Astrocyte (in vitro differentiated cells and primary cell): ENCODE measurements around the gene TMEM204. TPM values are rescaled to one million over a fixed set of nuclear protein-coding genes. Genes with fewer than 3 reads are reported as not detected.

Source experiments
- DNase-seq: peaks from one replicate; pipeline ENCODE4 v3.0.0-alpha.2; 2010; ENCODE audit warnings: low read depth
- FAIRE-seq: peaks from 2 replicates; lab custom pipeline; 2011; peaks lifted over from hg19 to GRCh38; lab: Jason Lieb, UNC
- H2AFZ ChIP-seq: 2 replicates; pipeline ENCODE4 v1.6.0; 2012; ENCODE audit warnings: low read depth, low read length, inconsistent platforms
- H3K27ac ChIP-seq: 2 replicates; pipeline ENCODE4 v1.5.1; 2011; ENCODE audit warnings: low read depth, low read length, inconsistent platforms
- H3K27me3 ChIP-seq: 2 replicates; pipeline ENCODE4 v1.6.0; 2011; ENCODE audit warnings: low read length, inconsistent platforms; ENCODE audit not compliant: insufficient read depth
- H3K36me3 ChIP-seq: 2 replicates; pipeline ENCODE4 v1.5.1; 2011; ENCODE audit warnings: low read length, inconsistent platforms; ENCODE audit not compliant: insufficient read depth
- H3K4me1 ChIP-seq: 2 replicates; pipeline ENCODE4 v1.5.1; 2011; ENCODE audit warnings: low read length, inconsistent platforms; ENCODE audit not compliant: insufficient read depth
- H3K4me2 ChIP-seq: 2 replicates; pipeline ENCODE4 v1.6.0; 2012; ENCODE audit warnings: low read length, inconsistent platforms
- H3K4me3 ChIP-seq: 2 replicates; pipeline ENCODE4 v1.5.1; 2011; ENCODE audit warnings: low read depth, mild to moderate bottlenecking, low read length, inconsistent platforms; ENCODE audit not compliant: insufficient read depth
- H3K79me2 ChIP-seq: 2 replicates; pipeline ENCODE4 v1.6.0; 2012; ENCODE audit warnings: mild to moderate bottlenecking, low read length, inconsistent platforms; ENCODE audit not compliant: insufficient read depth
- H3K9ac ChIP-seq: 2 replicates; pipeline ENCODE4 v1.6.0; 2012; ENCODE audit warnings: mild to moderate bottlenecking, low read length, inconsistent platforms
- H3K9me3 ChIP-seq: 2 replicates; pipeline ENCODE4 v1.5.1; 2012; ENCODE audit warnings: low read depth, mild to moderate bottlenecking, low read length, inconsistent platforms; ENCODE audit not compliant: insufficient read depth
- H4K20me1 ChIP-seq: 2 replicates; pipeline ENCODE4 v1.6.0; 2012; ENCODE audit warnings: low read length, inconsistent platforms; ENCODE audit not compliant: insufficient read depth
- H3K27ac Mint-ChIP-seq: one replicate; pipeline ENCODE4 v1.8.0; 2021; ENCODE audit warnings: mild to moderate bottlenecking, mixed read lengths; ENCODE audit not compliant: unreplicated experiment
- H3K27me3 Mint-ChIP-seq: one replicate; pipeline ENCODE4 v1.8.0; 2021; ENCODE audit warnings: low read depth, mixed read lengths; ENCODE audit not compliant: unreplicated experiment
- H3K36me3 Mint-ChIP-seq: one replicate; pipeline ENCODE4 v1.8.0; 2021; ENCODE audit warnings: low read depth, mixed read lengths; ENCODE audit not compliant: unreplicated experiment
- H3K4me1 Mint-ChIP-seq: one replicate; pipeline ENCODE4 v1.8.0; 2021; ENCODE audit warnings: low read depth, mixed read lengths; ENCODE audit not compliant: unreplicated experiment
- H3K4me3 Mint-ChIP-seq: one replicate; pipeline ENCODE4 v1.8.0; 2021; ENCODE audit warnings: mild to moderate bottlenecking, moderate library complexity, mixed read lengths; ENCODE audit not compliant: unreplicated experiment
- H3K9me3 Mint-ChIP-seq: one replicate; pipeline ENCODE4 v1.8.0; 2021; ENCODE audit warnings: mild to moderate bottlenecking, mixed read lengths; ENCODE audit not compliant: unreplicated experiment
- EZH2 ChIP-seq: IDR thresholded peaks from 2 replicates; pipeline ENCODE4 v1.6.1; 2012; ENCODE audit warnings: mild to moderate bottlenecking, low read length, inconsistent platforms; ENCODE audit not compliant: insufficient read depth
- total RNA-seq: library from RNA; stranded (reverse); gene quantifications from 2 replicates; pipeline ENCODE4 v1.2.1, GENCODE V29; 2021
- TF ChIP-seq, protein P1 (sequence below): IDR thresholded peaks from 2 replicates; pipeline ENCODE4 v1.5.1; 2011; ENCODE audit warnings: low read depth, mild to moderate bottlenecking, inconsistent platforms, low read length, moderate library complexity; ENCODE audit not compliant: insufficient read depth

The TMEM204 gene
- total RNA-seq, 1 donor from 2014 or later, result not detected

DNA sequence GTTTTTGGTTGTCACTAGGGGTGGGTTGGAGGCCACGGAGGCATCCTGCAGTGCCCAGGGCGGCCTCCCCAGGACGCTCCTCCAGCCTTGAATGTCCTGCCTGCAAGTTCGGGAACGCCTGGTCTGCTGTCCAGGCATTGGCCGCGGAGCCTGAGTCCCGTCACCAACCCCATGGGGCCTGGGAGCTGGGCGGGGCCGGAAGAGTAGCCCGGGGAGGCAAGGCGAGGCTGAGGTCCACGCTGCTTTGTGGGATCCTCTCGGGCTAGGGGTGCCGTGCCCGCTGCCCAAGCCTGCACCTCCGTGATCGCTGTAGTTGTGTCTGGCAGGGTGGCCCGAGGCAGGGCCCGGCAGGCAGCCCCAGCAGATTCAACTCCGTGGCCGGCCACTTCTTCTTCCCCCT is 27.6 kb upstream of the TMEM204 start:
- Mint-ChIP-seq H3K4me3 (no peak overlapping the region), H3K4me1 (no peaks in the 10 kb centered on the region), H3K36me3 (peaks cover 13% of the 10 kb centered on the region), H3K9me3 (no peaks in the 10 kb centered on the region), H3K27ac (no peak overlapping the region), H3K27me3 (no peaks in the 10 kb centered on the region)
- no peak overlapping the region for H3K4me2 ChIP-seq
- no peak overlapping the region for H3K9ac ChIP-seq
- no peak overlapping the region for H2AFZ ChIP-seq
- TF ChIP-seq, protein P1, sequence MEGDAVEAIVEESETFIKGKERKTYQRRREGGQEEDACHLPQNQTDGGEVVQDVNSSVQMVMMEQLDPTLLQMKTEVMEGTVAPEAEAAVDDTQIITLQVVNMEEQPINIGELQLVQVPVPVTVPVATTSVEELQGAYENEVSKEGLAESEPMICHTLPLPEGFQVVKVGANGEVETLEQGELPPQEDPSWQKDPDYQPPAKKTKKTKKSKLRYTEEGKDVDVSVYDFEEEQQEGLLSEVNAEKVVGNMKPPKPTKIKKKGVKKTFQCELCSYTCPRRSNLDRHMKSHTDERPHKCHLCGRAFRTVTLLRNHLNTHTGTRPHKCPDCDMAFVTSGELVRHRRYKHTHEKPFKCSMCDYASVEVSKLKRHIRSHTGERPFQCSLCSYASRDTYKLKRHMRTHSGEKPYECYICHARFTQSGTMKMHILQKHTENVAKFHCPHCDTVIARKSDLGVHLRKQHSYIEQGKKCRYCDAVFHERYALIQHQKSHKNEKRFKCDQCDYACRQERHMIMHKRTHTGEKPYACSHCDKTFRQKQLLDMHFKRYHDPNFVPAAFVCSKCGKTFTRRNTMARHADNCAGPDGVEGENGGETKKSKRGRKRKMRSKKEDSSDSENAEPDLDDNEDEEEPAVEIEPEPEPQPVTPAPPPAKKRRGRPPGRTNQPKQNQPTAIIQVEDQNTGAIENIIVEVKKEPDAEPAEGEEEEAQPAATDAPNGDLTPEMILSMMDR, result no peak
- TF ChIP-seq EZH2, result no peak
- no peaks in the 10 kb centered on the region for H3K4me1 ChIP-seq
- no peak for FAIRE-seq
- H3K27ac ChIP-seq, result no peak overlapping the region
- H3K79me2 ChIP-seq, result no peaks in the 10 kb centered on the region
- no peak overlapping the region for H3K4me3 ChIP-seq
- no peaks in the 10 kb centered on the region for H3K9me3 ChIP-seq
- DNase-seq, result no peak
- no peaks in the 10 kb centered on the region for H4K20me1 ChIP-seq
- H3K27me3 ChIP-seq, result no peaks in the 10 kb centered on the region
- no peaks in the 10 kb centered on the region for H3K36me3 ChIP-seq

DNA sequence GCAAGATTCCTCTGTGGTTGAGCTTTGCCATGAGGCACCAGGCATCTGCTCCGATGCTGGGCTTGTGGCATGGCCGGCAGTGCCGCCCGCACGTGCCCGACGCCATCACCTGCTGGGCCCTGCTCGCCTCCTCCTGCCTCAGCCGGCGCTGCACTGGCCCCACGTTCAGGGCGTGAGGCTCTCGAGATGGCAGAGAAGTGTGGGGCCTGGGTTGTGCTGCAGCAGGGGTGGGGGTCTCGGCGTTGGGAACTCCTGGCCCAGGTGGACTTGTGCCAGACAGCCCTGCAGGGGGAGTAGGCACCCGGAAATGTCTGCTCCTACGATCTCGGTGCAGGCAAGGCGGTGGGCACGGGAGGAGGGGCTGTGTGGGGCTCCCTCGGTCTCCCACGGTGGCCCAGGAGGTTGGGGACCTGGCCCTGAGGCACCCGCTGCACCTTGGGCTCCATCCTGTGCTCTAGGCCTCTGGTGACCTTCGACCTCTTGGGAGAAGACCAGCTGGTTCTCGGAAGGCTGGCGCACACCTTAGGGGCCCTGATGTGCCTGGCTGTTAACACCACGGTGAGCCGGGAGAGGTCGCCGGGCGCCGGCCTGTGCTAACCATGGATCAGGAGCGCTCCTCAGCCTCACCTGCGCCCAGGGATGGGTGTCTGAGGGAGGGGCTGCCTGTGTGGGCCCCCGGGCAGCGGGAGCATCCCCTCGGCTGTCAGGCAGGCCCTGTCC is 26.8 kb upstream of the TMEM204 start:
- no peaks in the 10 kb centered on the region for H3K27me3 Mint-ChIP-seq
- Histone ChIP-seq H3K4me3 (no peak overlapping the region), H3K4me1 (no peaks in the 10 kb centered on the region), H3K4me2 (no peak overlapping the region), H3K27ac (no peak overlapping the region), H3K9me3 (no peaks in the 10 kb centered on the region), H3K9ac (no peak overlapping the region), H3K79me2 (no peaks in the 10 kb centered on the region), H3K36me3 (no peaks in the 10 kb centered on the region), H3K27me3 (no peaks in the 10 kb centered on the region), H4K20me1 (no peaks in the 10 kb centered on the region), H2AFZ (no peak overlapping the region)
- H3K4me1 Mint-ChIP-seq, result no peaks in the 10 kb centered on the region
- no peak overlapping the region for H3K4me3 Mint-ChIP-seq
- H3K36me3 Mint-ChIP-seq, result peaks cover 13% of the 10 kb centered on the region
- H3K9me3 Mint-ChIP-seq, result no peaks in the 10 kb centered on the region
- no peak for DNase-seq
- H3K27ac Mint-ChIP-seq, result no peak overlapping the region
- no peak for FAIRE-seq
- TF ChIP-seq, protein P1, result no peak
- no peak for TF ChIP-seq EZH2

DNA sequence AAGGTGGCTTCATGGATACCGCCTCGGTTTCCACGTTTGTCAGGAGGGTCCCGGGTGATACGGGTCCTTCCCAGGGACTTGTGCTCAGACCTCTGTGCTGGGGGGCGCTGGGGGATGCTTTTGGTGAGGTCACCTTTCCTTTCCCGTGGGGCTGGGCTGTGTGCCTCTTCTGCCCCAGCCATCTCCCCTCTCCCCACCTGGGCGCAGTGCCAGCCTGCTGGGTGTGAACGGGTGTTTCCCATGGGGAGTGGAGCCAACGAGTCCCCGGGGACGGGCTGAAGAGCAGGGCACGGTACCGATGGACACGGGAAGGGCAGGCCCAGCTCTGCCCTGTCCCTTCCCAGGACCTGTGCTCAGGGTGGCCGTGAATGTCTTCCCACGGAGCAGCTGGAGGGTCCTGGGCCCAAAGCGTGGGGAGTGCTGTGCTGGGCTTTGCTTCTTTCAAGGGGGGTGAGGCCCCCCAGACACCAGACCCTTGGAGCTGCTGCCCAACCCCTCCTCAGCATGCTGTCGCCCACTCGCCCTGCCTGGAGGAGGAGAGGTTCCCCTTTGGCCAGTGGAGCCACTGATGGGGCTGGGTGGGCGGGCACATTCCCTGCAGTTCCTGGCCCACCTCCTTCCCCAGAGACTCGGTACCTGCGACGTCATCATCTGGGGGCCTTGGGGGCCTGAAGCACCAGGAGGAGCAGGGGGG is 24.8 kb upstream of the TMEM204 start:
- no peak overlapping the region for H2AFZ ChIP-seq
- no peaks in the 10 kb centered on the region for H3K27me3 ChIP-seq
- peaks cover 10% of the 10 kb centered on the region for H3K36me3 Mint-ChIP-seq
- DNase-seq (no peak), FAIRE-seq (no peak)
- no peak overlapping the region for H3K4me3 Mint-ChIP-seq
- H3K27me3 Mint-ChIP-seq, result no peaks in the 10 kb centered on the region
- H3K4me3 ChIP-seq, result no peak overlapping the region
- no peak overlapping the region for H3K9ac ChIP-seq
- TF ChIP-seq EZH2, result no peak
- TF ChIP-seq, protein P1, result no peak
- H3K4me1 ChIP-seq, result no peaks in the 10 kb centered on the region
- no peak overlapping the region for H3K4me2 ChIP-seq
- H4K20me1 ChIP-seq, result no peaks in the 10 kb centered on the region
- no peak overlapping the region for H3K27ac ChIP-seq
- H3K27ac Mint-ChIP-seq, result no peak overlapping the region
- no peaks in the 10 kb centered on the region for H3K9me3 ChIP-seq
- no peaks in the 10 kb centered on the region for H3K4me1 Mint-ChIP-seq
- peaks cover 3% of the 10 kb centered on the region for H3K9me3 Mint-ChIP-seq
- H3K36me3 ChIP-seq, result no peaks in the 10 kb centered on the region
- no peaks in the 10 kb centered on the region for H3K79me2 ChIP-seq
